ENCODE data around the gene HRAS. TPM values are rescaled to one million over a fixed set of nuclear protein-coding genes. Genes with fewer than 3 reads are reported as not detected.

HRAS gene
- polyA plus RNA-seq, 2 donors = 163 to 257 TPM

GRCh38 chr11:489610-490185 lies 45.7 kb downstream of the HRAS start:
- Histone ChIP-seq H3K27ac (ENCODE audit: low read depth in 2 of 2, low read length in 1 of 2) (no peak overlapping the region), H3K4me3 (ENCODE audit: low read depth in 1 of 2, low read length in 2 of 2) (no peak overlapping the region), H3K4me1 (ENCODE audit: control insufficient read depth in 2 of 2, insufficient read depth in 2 of 2, low read length in 1 of 2) (peaks cover 0 to 9% of the 10 kb centered on the region in 2 donors), H3K36me3 (ENCODE audit: control insufficient read depth in 2 of 2, insufficient read depth in 2 of 2, low read length in 1 of 2) (peaks cover 4 to 38% of the 10 kb centered on the region in 2 donors), H3K27me3 (ENCODE audit: control insufficient read depth in 1 of 2, insufficient read depth in 2 of 2, low read length in 2 of 2) (no peaks in the 10 kb centered on the region), H3K9me3 (ENCODE audit: control insufficient read depth in 2 of 2, insufficient read depth in 1 of 2, low read depth in 1 of 2, low read length in 1 of 2) (no peaks in the 10 kb centered on the region)
- 93 to 95% methylated on average over 37 of the region's 37 CpGs for WGBS, 2 donors

DNA sequence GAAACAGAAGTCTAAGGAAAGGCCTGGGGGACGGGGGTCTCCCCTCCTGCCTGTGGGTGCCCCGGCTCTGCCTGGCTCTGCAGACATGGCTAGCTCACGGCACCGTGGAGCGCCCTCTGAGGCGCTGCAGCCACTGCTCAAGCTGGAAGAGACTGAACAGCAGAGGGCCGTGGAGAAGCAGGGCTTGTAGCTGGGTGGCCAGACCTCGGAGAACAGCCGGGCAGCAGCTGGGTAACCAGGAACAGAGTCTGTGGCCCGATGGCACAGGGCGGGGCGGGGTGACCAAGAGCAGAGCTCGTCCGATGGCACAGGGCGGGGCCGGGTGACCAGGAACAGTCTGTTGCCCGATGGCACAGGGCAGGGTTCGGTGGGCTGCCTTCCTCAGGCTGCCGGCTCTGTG lies 46.4 kb downstream of the HRAS start:
- Histone ChIP-seq H3K9me3 (ENCODE audit: control insufficient read depth in 2 of 2, insufficient read depth in 1 of 2, low read depth in 1 of 2, low read length in 1 of 2) (no peaks in the 10 kb centered on the region), H3K4me3 (ENCODE audit: low read depth in 1 of 2, low read length in 2 of 2) (no peak overlapping the region), H3K36me3 (ENCODE audit: control insufficient read depth in 2 of 2, insufficient read depth in 2 of 2, low read length in 1 of 2) (peaks cover 4 to 31% of the 10 kb centered on the region in 2 donors), H3K27me3 (ENCODE audit: control insufficient read depth in 1 of 2, insufficient read depth in 2 of 2, low read length in 2 of 2) (no peaks in the 10 kb centered on the region), H3K27ac (ENCODE audit: low read depth in 2 of 2, low read length in 1 of 2) (no peak overlapping the region), H3K4me1 (ENCODE audit: control insufficient read depth in 2 of 2, insufficient read depth in 2 of 2, low read length in 1 of 2) (peaks cover 0 to 9% of the 10 kb centered on the region in 2 donors)
- 88 to 89% methylated on average over 19 of the region's 19 CpGs for WGBS, 2 donors

DNA sequence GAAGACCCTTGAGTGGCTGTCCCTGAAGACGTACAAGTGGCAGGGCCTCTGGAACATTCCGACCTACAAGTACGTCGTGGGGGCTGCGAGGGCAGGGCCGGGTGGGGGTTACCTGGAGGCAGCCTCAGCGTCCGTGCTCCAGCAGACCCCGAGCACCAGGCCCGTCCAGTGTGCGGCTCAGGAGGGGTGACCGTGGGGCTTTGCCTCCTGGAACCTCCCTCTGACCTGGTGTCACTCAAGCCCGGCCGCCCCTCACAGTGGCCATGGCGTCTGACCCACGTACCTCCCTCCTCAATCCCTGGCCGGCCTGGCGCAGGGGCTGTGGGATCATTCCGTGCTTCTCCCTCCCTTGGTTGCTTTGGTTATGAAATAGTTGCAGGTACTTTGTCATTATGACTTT lies 46.8 kb downstream of the HRAS start:
- peaks cover 4 to 28% of the 10 kb centered on the region in 2 donors for H3K36me3 ChIP-seq (ENCODE audit: control insufficient read depth in 2 of 2, insufficient read depth in 2 of 2, low read length in 1 of 2)
- WGBS, 2 donors = 93 to 95% methylated on average over 19 of the region's 19 CpGs
- peaks cover 0 to 9% of the 10 kb centered on the region in 2 donors for H3K4me1 ChIP-seq (ENCODE audit: control insufficient read depth in 2 of 2, insufficient read depth in 2 of 2, low read length in 1 of 2)
- H3K27me3 ChIP-seq (ENCODE audit: control insufficient read depth in 1 of 2, insufficient read depth in 2 of 2, low read length in 2 of 2) = no peaks in the 10 kb centered on the region
- H3K9me3 ChIP-seq (ENCODE audit: control insufficient read depth in 2 of 2, insufficient read depth in 1 of 2, low read depth in 1 of 2, low read length in 1 of 2) = no peaks in the 10 kb centered on the region
- H3K27ac ChIP-seq (ENCODE audit: low read depth in 2 of 2, low read length in 1 of 2) = no peak overlapping the region
- H3K4me3 ChIP-seq (ENCODE audit: low read depth in 1 of 2, low read length in 2 of 2) = no peak overlapping the region

DNA sequence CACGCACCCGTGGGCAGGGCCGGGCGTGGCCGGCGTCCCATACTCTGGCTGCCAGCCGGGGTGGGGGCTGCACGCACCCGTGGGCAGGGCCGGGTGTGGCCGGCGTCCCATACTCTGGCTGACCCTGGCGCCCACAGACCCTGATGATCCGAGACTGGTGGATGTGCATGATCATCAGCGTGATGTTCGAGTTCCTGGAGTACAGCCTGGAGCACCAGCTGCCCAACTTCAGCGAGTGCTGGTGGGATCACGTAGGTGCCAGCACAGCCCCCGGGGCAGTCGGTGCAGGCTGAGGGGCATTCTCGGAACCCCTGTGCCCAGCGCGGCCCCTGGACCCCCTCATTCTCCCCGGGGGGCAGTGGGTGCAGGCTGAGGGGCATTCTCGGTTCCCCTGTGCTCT lies 47.3 kb downstream of the HRAS start:
- H3K4me3 ChIP-seq (ENCODE audit: low read depth in 1 of 2, low read length in 2 of 2) = no peak overlapping the region
- H3K36me3 ChIP-seq (ENCODE audit: control insufficient read depth in 2 of 2, insufficient read depth in 2 of 2, low read length in 1 of 2) = peaks cover 4 to 28% of the 10 kb centered on the region in 2 donors
- no peak overlapping the region for H3K27ac ChIP-seq (ENCODE audit: low read depth in 2 of 2, low read length in 1 of 2)
- peaks cover 0 to 9% of the 10 kb centered on the region in 2 donors for H3K4me1 ChIP-seq (ENCODE audit: control insufficient read depth in 2 of 2, insufficient read depth in 2 of 2, low read length in 1 of 2)
- 66 to 77% methylated on average over 24 to 25 of the region's 25 CpGs for WGBS, 2 donors
- no peaks in the 10 kb centered on the region for H3K9me3 ChIP-seq (ENCODE audit: control insufficient read depth in 2 of 2, insufficient read depth in 1 of 2, low read depth in 1 of 2, low read length in 1 of 2)
- no peaks in the 10 kb centered on the region for H3K27me3 ChIP-seq (ENCODE audit: control insufficient read depth in 1 of 2, insufficient read depth in 2 of 2, low read length in 2 of 2)

DNA sequence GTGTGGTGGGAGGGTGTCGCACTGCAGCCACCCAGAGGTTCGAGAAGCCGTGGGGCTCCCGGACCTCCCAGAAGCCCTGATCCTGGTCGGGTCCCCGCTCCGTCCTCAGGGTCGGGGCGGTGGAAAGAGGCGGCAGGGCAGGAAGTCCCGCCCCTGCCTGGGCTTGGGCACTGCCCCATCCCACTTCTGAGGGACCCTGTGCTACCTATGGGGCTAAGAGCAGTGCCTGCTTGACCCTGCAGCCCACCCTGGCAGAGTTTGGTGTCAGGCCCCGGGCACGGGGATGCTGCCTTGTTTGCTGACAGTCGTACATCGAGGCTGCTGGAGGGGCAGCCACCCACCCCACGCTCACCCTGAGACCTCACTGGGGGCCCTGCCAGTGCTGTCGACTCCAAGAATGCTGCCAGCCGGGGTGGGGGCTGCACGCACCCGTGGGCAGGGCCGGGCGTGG lies 47.8 kb downstream of the HRAS start:
- peaks cover 4 to 24% of the 10 kb centered on the region in 2 donors for H3K36me3 ChIP-seq (ENCODE audit: control insufficient read depth in 2 of 2, insufficient read depth in 2 of 2, low read length in 1 of 2)
- no peak overlapping the region for H3K4me3 ChIP-seq (ENCODE audit: low read depth in 1 of 2, low read length in 2 of 2)
- peaks cover 0 to 9% of the 10 kb centered on the region in 2 donors for H3K4me1 ChIP-seq (ENCODE audit: control insufficient read depth in 2 of 2, insufficient read depth in 2 of 2, low read length in 1 of 2)
- no peaks in the 10 kb centered on the region for H3K9me3 ChIP-seq (ENCODE audit: control insufficient read depth in 2 of 2, insufficient read depth in 1 of 2, low read depth in 1 of 2, low read length in 1 of 2)
- H3K27ac ChIP-seq (ENCODE audit: low read depth in 2 of 2, low read length in 1 of 2) = no peak overlapping the region
- H3K27me3 ChIP-seq (ENCODE audit: control insufficient read depth in 1 of 2, insufficient read depth in 2 of 2, low read length in 2 of 2) = no peaks in the 10 kb centered on the region
- 77 to 84% methylated on average over 22 of the region's 22 CpGs for WGBS, 2 donors

GRCh38 chr11:486189-486588 lies 49.2 kb downstream of the HRAS start:
- WGBS, 2 donors = 93 to 95% methylated on average over 23 of the region's 23 CpGs
- no peaks in the 10 kb centered on the region for H3K27me3 ChIP-seq (ENCODE audit: control insufficient read depth in 1 of 2, insufficient read depth in 2 of 2, low read length in 2 of 2)
- peaks cover 4 to 19% of the 10 kb centered on the region in 2 donors for H3K36me3 ChIP-seq (ENCODE audit: control insufficient read depth in 2 of 2, insufficient read depth in 2 of 2, low read length in 1 of 2)
- H3K27ac ChIP-seq (ENCODE audit: low read depth in 2 of 2, low read length in 1 of 2) = no peak overlapping the region
- H3K4me3 ChIP-seq (ENCODE audit: low read depth in 1 of 2, low read length in 2 of 2) = no peak overlapping the region
- H3K9me3 ChIP-seq (ENCODE audit: control insufficient read depth in 2 of 2, insufficient read depth in 1 of 2, low read depth in 1 of 2, low read length in 1 of 2) = no peaks in the 10 kb centered on the region
- peaks cover 0 to 9% of the 10 kb centered on the region in 2 donors for H3K4me1 ChIP-seq (ENCODE audit: control insufficient read depth in 2 of 2, insufficient read depth in 2 of 2, low read length in 1 of 2)

DNA sequence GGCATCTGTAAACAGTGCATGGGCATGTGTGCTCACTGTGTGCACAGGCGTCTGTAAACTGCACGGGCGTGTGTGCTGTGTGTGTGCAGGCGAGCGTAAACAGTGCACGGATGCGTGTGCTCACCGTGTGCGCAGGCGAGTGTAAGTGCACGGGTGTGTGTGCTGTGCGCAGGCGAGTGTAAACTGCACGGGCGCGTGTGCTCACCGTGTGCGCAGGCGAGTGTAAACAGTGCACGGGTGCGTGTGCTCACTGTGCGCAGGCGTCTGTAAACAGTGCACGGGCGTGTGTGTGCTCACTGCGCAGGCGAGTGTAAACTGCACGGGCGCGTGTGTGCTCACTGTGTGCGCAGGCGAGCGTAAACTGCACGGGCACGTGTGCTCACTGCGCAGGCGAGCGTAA lies 50.8 kb downstream of the HRAS start:
- Histone ChIP-seq H3K36me3 (ENCODE audit: control insufficient read depth in 2 of 2, insufficient read depth in 2 of 2, low read length in 1 of 2) (peaks cover 0 to 5% of the 10 kb centered on the region in 2 donors), H3K27me3 (ENCODE audit: control insufficient read depth in 1 of 2, insufficient read depth in 2 of 2, low read length in 2 of 2) (no peaks in the 10 kb centered on the region), H3K4me1 (ENCODE audit: control insufficient read depth in 2 of 2, insufficient read depth in 2 of 2, low read length in 1 of 2) (peaks cover 0 to 9% of the 10 kb centered on the region in 2 donors), H3K9me3 (ENCODE audit: control insufficient read depth in 2 of 2, insufficient read depth in 1 of 2, low read depth in 1 of 2, low read length in 1 of 2) (no peaks in the 10 kb centered on the region), H3K27ac (ENCODE audit: low read depth in 2 of 2, low read length in 1 of 2) (no peak overlapping the region), H3K4me3 (ENCODE audit: low read depth in 1 of 2, low read length in 2 of 2) (no peak overlapping the region)
- 96 to 98% methylated on average over 38 of the region's 38 CpGs for WGBS, 2 donors

Other genes starting within 250 kb of the HRAS start
- 10 to 100 TPM; 10.3 to 38.9 TPM for gene PGGHG, start 246.4 kb downstream of the HRAS start, polyA plus RNA-seq
- gene IFITM5, start 236.1 kb downstream of the HRAS start, polyA plus RNA-seq = not detected
- gene IFITM2, start 227.8 kb downstream of the HRAS start, polyA plus RNA-seq = 100 to 1,000 TPM in 1 of 2 donors, 10 to 100 TPM in 1; 72.3 to 165 TPM
- 100 to 1,000 TPM in 1 of 2 donors, 10 to 100 TPM in 1; 48.2 to 112 TPM for gene IFITM1, start 221.5 kb downstream of the HRAS start, polyA plus RNA-seq
- 100 to 1,000 TPM; 243 to 450 TPM for gene IFITM3, start 214.7 kb downstream of the HRAS start, polyA plus RNA-seq
- 1 to 10 TPM; 5.0 to 5.2 TPM for gene B4GALNT4, start 166.1 kb downstream of the HRAS start, polyA plus RNA-seq
- gene PKP3, start 141.4 kb downstream of the HRAS start, polyA plus RNA-seq = 100 to 1,000 TPM; 332 to 353 TPM
- gene SIGIRR, start 120.6 kb downstream of the HRAS start, polyA plus RNA-seq = 10 to 100 TPM; 25.4 to 41.7 TPM
- 10 to 100 TPM; 18.1 to 40.4 TPM for gene ANO9, start 93.6 kb downstream of the HRAS start, polyA plus RNA-seq
- gene PTDSS2, start 85.3 kb downstream of the HRAS start, polyA plus RNA-seq = 10 to 100 TPM; 12.4 to 20.5 TPM
- 100 to 1,000 TPM; 106 to 219 TPM for gene RNH1, start 28.3 kb downstream of the HRAS start, polyA plus RNA-seq
- gene LRRC56, start 2.0 kb upstream of the HRAS start, polyA plus RNA-seq = 1 to 10 TPM; 1.7 to 4.0 TPM
- gene LMNTD2, start 25.2 kb upstream of the HRAS start, polyA plus RNA-seq = 1 to 10 TPM; 2.9 to 6.9 TPM
- gene RASSF7, start 25.4 kb upstream of the HRAS start, polyA plus RNA-seq = 10 to 100 TPM; 46.6 to 82.4 TPM
- gene PHRF1, start 40.9 kb upstream of the HRAS start, polyA plus RNA-seq = 10 to 100 TPM; 13.7 to 28.4 TPM
- gene IRF7, start 80.4 kb upstream of the HRAS start, polyA plus RNA-seq = 10 to 100 TPM; 17.0 to 30.1 TPM
- gene CDHR5, start 89.4 kb upstream of the HRAS start, polyA plus RNA-seq = under 1 TPM; 0.02 to 0.08 TPM
- gene SCT, start 91.6 kb upstream of the HRAS start, polyA plus RNA-seq = not detected
- under 1 TPM; 0.18 to 0.39 TPM for gene DRD4, start 101.7 kb upstream of the HRAS start, polyA plus RNA-seq
- gene DEAF1, start 159.6 kb upstream of the HRAS start, polyA plus RNA-seq = 10 to 100 TPM; 20.3 to 42.4 TPM
- 10 to 100 TPM; 25.0 to 53.9 TPM for gene TMEM80, start 160.2 kb upstream of the HRAS start, polyA plus RNA-seq
- 100 to 1,000 TPM; 254 to 440 TPM for gene EPS8L2, start 170.7 kb upstream of the HRAS start, polyA plus RNA-seq
- 100 to 1,000 TPM; 228 to 278 TPM for gene TALDO1, start 211.9 kb upstream of the HRAS start, polyA plus RNA-seq
- 10 to 100 TPM; 23.1 to 49.2 TPM for gene GATD1, start 241.9 kb upstream of the HRAS start, polyA plus RNA-seq